A549 (cell line): ENCODE results near the gene MACROD1.

Source experiments
- BHLHE40 ChIP-seq: IDR thresholded peaks from 2 replicates; pipeline ENCODE4 v1.6.1; 2012; ENCODE audit warnings: low read depth, low read length, inconsistent platforms
- CTCF ChIP-seq: fragments of >200 bp; sonication (Bioruptor Twin); formaldehyde crosslinking; IDR thresholded peaks from 3 replicates; pipeline ENCODE4 v1.5.1; 2016
- EP300 ChIP-seq, 2 experiments: fragments of >200 bp; sonication (Bioruptor Twin); formaldehyde crosslinking; IDR thresholded peaks; 2 replicates in 1 of 2; 3 replicates in 1 of 2; pipeline ENCODE4 v1.6.1; 2016 to 2017
- FOSL2 ChIP-seq, 2 experiments: fragments of 450-650 bp in 1 of 2; fragments of >200 bp in 1 of 2; sonication (Bioruptor Twin) in 1 of 2; formaldehyde crosslinking; IDR thresholded peaks; 2 replicates each; pipeline versions ENCODE4 v1.5.0 to v1.6.1; 2016 to 2020; ENCODE audit warnings: mild to moderate bottlenecking in 1 of 2, moderate library complexity in 1 of 2
- GATA3 ChIP-seq: IDR thresholded peaks from 2 replicates; pipeline ENCODE4 v1.6.1; 2012; ENCODE audit warnings: borderline replicate concordance
- HDAC2 ChIP-seq: fragments of 200-600 bp; sonication (generic); IDR thresholded peaks from 2 replicates; pipeline ENCODE4 v1.6.1; 2016
- HOXB5 ChIP-seq: fragments of 250-450 bp; sonication (Bioruptor Pico); IDR thresholded peaks from 2 replicates; pipeline ENCODE4 v1.5.0; 2020; ENCODE audit warnings: mild to moderate bottlenecking, moderate library complexity
- MAX ChIP-seq: IDR thresholded peaks from 2 replicates; pipeline ENCODE4 v1.6.1; 2012
- MYC ChIP-seq: IDR thresholded peaks from 2 replicates; pipeline ENCODE4 v1.6.1; 2012; ENCODE audit warnings: mild to moderate bottlenecking, inconsistent platforms, low read length, improper control_type of control experiment, borderline replicate concordance
- REST ChIP-seq: fragments of 200-600 bp; sonication (generic); IDR thresholded peaks from 2 replicates; pipeline ENCODE4 v1.6.1; 2016; ENCODE audit warnings: antibody characterized with exemption, mild to moderate bottlenecking, moderate library complexity
- SMC3 ChIP-seq: fragments of >200 bp; sonication (Bioruptor Twin); formaldehyde crosslinking; IDR thresholded peaks from 3 replicates; pipeline ENCODE4 v1.6.1; 2018; ENCODE audit warnings: inconsistent platforms
- USF2 ChIP-seq: fragments of 450-650 bp; IDR thresholded peaks from 2 replicates; pipeline ENCODE4 v1.6.1; 2014; ENCODE audit warnings: antibody characterized with exemption

- TF ChIP-seq HOXB5 (CRISPR knock-in tag) (no peak), USF2 (no peak), BHLHE40 (no peak), GATA3 (no peak), CTCF (no peak), MYC (no peak), REST (no peak), HDAC2 (no peak), SMC3 (no peak), MAX (no peak), FOSL2 (IDR thresholded peaks at IDR 0.05) (no peak), FOSL2 (CRISPR knock-in tag; IDR thresholded peaks at IDR 0.05) (no peak), EP300 (IDR thresholded peaks at IDR 0.05) (no peak)
These were observed 42.3 kb upstream of the MACROD1 start for GRCh38 chr11:64208086-64208795.
